Measurements from ENCODE around the gene FMNL2.

Gene FMNL2

GRCh38 chr2:152562198-152562884, 227.4 kb downstream of the FMNL2 start:
- DNase-seq: no peak
- TF ChIP-seq GATA1 (IDR thresholded peaks at IDR 0.05; ENCODE audit: low read depth, low read length): no peak
- no peak for TF ChIP-seq POLR2A (IDR thresholded peaks at IDR 0.05; ENCODE audit: low read length)

- TF ChIP-seq POLR2A (IDR thresholded peaks at IDR 0.05; ENCODE audit: low read length): no peak
- no peak for TF ChIP-seq GATA1 (IDR thresholded peaks at IDR 0.05; ENCODE audit: low read depth, low read length)
These were observed 228.8 kb downstream of the FMNL2 start for GRCh38 chr2:152563764-152564163.

GRCh38 chr2:152564754-152565551, 230.0 kb downstream of the FMNL2 start:
- DNase-seq: no peak
- TF ChIP-seq GATA1 (IDR thresholded peaks at IDR 0.05; ENCODE audit: low read depth, low read length): no peak
- no peak for TF ChIP-seq POLR2A (IDR thresholded peaks at IDR 0.05; ENCODE audit: low read length)

More at GRCh38 chr2:152563764-152564163, 228.8 kb downstream of the FMNL2 start:
- DNase-seq: no peak

GRCh38 chr2:152565884-152566727, 231.1 kb downstream of the FMNL2 start:
- DNase-seq: no peak
- TF ChIP-seq GATA1 (IDR thresholded peaks at IDR 0.05; ENCODE audit: low read depth, low read length) (no peak), POLR2A (IDR thresholded peaks at IDR 0.05; ENCODE audit: low read length) (no peak)

GRCh38 chr2:152566728-152567069, 231.7 kb downstream of the FMNL2 start:
- TF ChIP-seq POLR2A (IDR thresholded peaks at IDR 0.05; ENCODE audit: low read length) (no peak), GATA1 (IDR thresholded peaks at IDR 0.05; ENCODE audit: low read depth, low read length) (no peak)
- no peak for DNase-seq

GRCh38 chr2:152568531-152568930, 233.6 kb downstream of the FMNL2 start:
- peak in 1 of 2 experiments; percentile 31 for DNase-seq
- TF ChIP-seq POLR2A (IDR thresholded peaks at IDR 0.05; ENCODE audit: low read length): no peak
- TF ChIP-seq GATA1 (IDR thresholded peaks at IDR 0.05; ENCODE audit: low read depth, low read length): no peak

- TF ChIP-seq GATA1 (IDR thresholded peaks at IDR 0.05; ENCODE audit: low read depth, low read length) (no peak), POLR2A (IDR thresholded peaks at IDR 0.05; ENCODE audit: low read length) (no peak)
- no peak for DNase-seq
These were observed 234.2 kb downstream of the FMNL2 start for GRCh38 chr2:152569186-152569585.

GRCh38 chr2:152571048-152571766, 236.2 kb downstream of the FMNL2 start:
- TF ChIP-seq GATA1 (IDR thresholded peaks at IDR 0.05; ENCODE audit: low read depth, low read length) (no peak), POLR2A (IDR thresholded peaks at IDR 0.05; ENCODE audit: low read length) (no peak)
- DNase-seq: peak in 1 of 2 experiments; percentile 43

GRCh38 chr2:152572031-152572430, 237.1 kb downstream of the FMNL2 start:
- TF ChIP-seq GATA1 (IDR thresholded peaks at IDR 0.05; ENCODE audit: low read depth, low read length) (no peak), POLR2A (IDR thresholded peaks at IDR 0.05; ENCODE audit: low read length) (no peak)
- DNase-seq: peak in 1 of 2 experiments; percentile 69

- TF ChIP-seq POLR2A (IDR thresholded peaks at IDR 0.05; ENCODE audit: low read length) (peak; percentile 79), GATA1 (IDR thresholded peaks at IDR 0.05; ENCODE audit: low read depth, low read length) (peak; percentile 56)
- peak; percentile 97 to 99 for DNase-seq
These were observed 238.2 kb downstream of the FMNL2 start for GRCh38 chr2:152573168-152573567.

GRCh38 chr2:152577579-152577978, 242.6 kb downstream of the FMNL2 start:
- peak in 1 of 2 experiments; percentile 34 for DNase-seq
- no peak for TF ChIP-seq POLR2A (IDR thresholded peaks at IDR 0.05; ENCODE audit: low read length)
- TF ChIP-seq GATA1 (IDR thresholded peaks at IDR 0.05; ENCODE audit: low read depth, low read length): no peak

GRCh38 chr2:152578573-152578972, 243.6 kb downstream of the FMNL2 start:
- TF ChIP-seq POLR2A (IDR thresholded peaks at IDR 0.05; ENCODE audit: low read length) (no peak), GATA1 (IDR thresholded peaks at IDR 0.05; ENCODE audit: low read depth, low read length) (no peak)
- no peak for DNase-seq

- no peak for TF ChIP-seq GATA1 (IDR thresholded peaks at IDR 0.05; ENCODE audit: low read depth, low read length)
- TF ChIP-seq POLR2A (IDR thresholded peaks at IDR 0.05; ENCODE audit: low read length): no peak
- peak; percentile 13 to 52 for DNase-seq
These were observed 245.7 kb downstream of the FMNL2 start for GRCh38 chr2:152580714-152581113.

All from erythroblast (primary cell).